Measurements from ENCODE around the gene SCN10A. TPM values are rescaled to one million over a fixed set of nuclear protein-coding genes. Genes with fewer than 3 reads are reported as not detected.

Gene SCN10A
- total and polyA plus RNA-seq, 2 of the 13 experiments (the other 11 are each of a cell fraction or from before 2014, with no cell fraction given), result not detected

DNA sequence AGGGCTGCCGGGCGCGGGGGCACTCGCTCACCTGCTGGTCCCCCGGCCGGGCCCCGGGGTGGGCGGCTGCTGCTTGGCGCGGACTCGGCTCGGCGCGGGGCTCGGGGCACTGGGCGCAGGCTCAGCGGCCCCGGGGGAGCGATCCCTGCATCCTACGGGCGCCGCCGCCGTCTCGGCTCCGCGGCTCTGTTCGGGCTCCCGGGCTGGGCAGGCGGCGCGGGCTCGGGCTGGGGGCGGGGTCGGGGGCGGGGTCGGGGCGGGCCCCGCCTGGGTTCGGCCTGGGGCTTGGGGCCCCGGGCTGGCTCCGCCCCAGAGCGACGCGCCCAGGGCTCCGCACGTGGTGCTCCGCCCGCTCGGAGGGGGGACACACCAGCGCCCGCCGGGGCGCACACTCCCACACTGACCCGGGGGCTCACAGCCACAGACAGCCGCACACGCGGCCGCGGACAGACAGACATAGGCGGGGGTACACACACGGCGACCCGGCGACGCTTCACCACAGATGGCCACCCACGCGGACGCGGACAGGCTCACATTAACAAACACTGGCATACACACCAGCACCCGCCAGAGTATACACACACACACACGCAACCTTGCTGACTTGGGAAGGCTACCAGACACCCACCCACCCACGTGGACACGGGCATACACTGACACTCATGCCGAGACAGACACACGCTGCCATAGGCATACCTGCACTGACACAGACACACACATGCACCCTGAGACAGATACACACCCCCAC lies 166.3 kb downstream of the SCN10A start, which contains the start of gene SCN5A (continued):
- peak; percentile 85 for TF ChIP-seq ARNTL (CRISPR knock-in tag; IDR thresholded peaks at IDR 0.05)
- no peak for TF ChIP-seq ZNF143 (CRISPR knock-in tag; IDR thresholded peaks at IDR 0.05)
- TF ChIP-seq, protein P1, sequence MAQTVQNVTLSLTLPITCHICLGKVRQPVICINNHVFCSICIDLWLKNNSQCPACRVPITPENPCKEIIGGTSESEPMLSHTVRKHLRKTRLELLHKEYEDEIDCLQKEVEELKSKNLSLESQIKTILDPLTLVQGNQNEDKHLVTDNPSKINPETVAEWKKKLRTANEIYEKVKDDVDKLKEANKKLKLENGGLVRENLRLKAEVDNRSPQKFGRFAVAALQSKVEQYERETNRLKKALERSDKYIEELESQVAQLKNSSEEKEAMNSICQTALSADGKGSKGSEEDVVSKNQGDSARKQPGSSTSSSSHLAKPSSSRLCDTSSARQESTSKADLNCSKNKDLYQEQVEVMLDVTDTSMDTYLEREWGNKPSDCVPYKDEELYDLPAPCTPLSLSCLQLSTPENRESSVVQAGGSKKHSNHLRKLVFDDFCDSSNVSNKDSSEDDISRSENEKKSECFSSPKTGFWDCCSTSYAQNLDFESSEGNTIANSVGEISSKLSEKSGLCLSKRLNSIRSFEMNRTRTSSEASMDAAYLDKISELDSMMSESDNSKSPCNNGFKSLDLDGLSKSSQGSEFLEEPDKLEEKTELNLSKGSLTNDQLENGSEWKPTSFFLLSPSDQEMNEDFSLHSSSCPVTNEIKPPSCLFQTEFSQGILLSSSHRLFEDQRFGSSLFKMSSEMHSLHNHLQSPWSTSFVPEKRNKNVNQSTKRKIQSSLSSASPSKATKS (CRISPR knock-in tag; IDR thresholded peaks at IDR 0.05), result no peak
- TF ChIP-seq, protein P2, sequence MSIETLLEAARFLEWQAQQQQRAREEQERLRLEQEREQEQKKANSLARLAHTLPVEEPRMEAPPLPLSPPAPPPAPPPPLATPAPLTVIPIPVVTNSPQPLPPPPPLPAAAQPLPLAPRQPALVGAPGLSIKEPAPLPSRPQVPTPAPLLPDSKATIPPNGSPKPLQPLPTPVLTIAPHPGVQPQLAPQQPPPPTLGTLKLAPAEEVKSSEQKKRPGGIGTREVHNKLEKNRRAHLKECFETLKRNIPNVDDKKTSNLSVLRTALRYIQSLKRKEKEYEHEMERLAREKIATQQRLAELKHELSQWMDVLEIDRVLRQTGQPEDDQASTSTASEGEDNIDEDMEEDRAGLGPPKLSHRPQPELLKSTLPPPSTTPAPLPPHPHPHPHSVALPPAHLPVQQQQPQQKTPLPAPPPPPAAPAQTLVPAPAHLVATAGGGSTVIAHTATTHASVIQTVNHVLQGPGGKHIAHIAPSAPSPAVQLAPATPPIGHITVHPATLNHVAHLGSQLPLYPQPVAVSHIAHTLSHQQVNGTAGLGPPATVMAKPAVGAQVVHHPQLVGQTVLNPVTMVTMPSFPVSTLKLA (IDR thresholded peaks at IDR 0.05), result 0 out of 2 replicates have a peak, but pooled peaks have one; percentile 16
- no peak for TF ChIP-seq ATRX (CRISPR knock-in tag; IDR thresholded peaks at IDR 0.05; ENCODE audit: borderline replicate concordance)
- no peak for TF ChIP-seq ZFP90 (CRISPR knock-in tag; IDR thresholded peaks at IDR 0.05; ENCODE audit: borderline replicate concordance)
- TF ChIP-seq, protein P3, sequence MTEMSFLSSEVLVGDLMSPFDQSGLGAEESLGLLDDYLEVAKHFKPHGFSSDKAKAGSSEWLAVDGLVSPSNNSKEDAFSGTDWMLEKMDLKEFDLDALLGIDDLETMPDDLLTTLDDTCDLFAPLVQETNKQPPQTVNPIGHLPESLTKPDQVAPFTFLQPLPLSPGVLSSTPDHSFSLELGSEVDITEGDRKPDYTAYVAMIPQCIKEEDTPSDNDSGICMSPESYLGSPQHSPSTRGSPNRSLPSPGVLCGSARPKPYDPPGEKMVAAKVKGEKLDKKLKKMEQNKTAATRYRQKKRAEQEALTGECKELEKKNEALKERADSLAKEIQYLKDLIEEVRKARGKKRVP (CRISPR knock-in tag; IDR thresholded peaks at IDR 0.05), result no peak
- 0 out of 2 replicates have a peak, but pooled peaks have one; percentile 62 for TF ChIP-seq ZNF678 (CRISPR knock-in tag; IDR thresholded peaks at IDR 0.05)
- no peak for TF ChIP-seq ZNF614 (CRISPR knock-in tag; IDR thresholded peaks at IDR 0.05; ENCODE audit: borderline replicate concordance)
- no peak for TF ChIP-seq SMAD9 (CRISPR knock-in tag; IDR thresholded peaks at IDR 0.05)
- TF ChIP-seq, protein P4, sequence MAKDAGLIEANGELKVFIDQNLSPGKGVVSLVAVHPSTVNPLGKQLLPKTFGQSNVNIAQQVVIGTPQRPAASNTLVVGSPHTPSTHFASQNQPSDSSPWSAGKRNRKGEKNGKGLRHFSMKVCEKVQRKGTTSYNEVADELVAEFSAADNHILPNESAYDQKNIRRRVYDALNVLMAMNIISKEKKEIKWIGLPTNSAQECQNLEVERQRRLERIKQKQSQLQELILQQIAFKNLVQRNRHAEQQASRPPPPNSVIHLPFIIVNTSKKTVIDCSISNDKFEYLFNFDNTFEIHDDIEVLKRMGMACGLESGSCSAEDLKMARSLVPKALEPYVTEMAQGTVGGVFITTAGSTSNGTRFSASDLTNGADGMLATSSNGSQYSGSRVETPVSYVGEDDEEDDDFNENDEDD (CRISPR knock-in tag; IDR thresholded peaks at IDR 0.05; ENCODE audit: borderline replicate concordance), result peak; percentile 31; the same call in 1 of the 2 replicates
- 0 out of 2 replicates have a peak, but pooled peaks have one; percentile 11 for TF ChIP-seq ZNF777 (CRISPR knock-in tag; IDR thresholded peaks at IDR 0.05)
- TF ChIP-seq, protein P5, sequence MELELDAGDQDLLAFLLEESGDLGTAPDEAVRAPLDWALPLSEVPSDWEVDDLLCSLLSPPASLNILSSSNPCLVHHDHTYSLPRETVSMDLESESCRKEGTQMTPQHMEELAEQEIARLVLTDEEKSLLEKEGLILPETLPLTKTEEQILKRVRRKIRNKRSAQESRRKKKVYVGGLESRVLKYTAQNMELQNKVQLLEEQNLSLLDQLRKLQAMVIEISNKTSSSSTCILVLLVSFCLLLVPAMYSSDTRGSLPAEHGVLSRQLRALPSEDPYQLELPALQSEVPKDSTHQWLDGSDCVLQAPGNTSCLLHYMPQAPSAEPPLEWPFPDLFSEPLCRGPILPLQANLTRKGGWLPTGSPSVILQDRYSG (CRISPR knock-in tag; IDR thresholded peaks at IDR 0.05), result no peak
- TF ChIP-seq RFXANK (CRISPR knock-in tag; IDR thresholded peaks at IDR 0.05), result no peak
- no peak for TF ChIP-seq ZNF17 (CRISPR knock-in tag; IDR thresholded peaks at IDR 0.05)
- TF ChIP-seq PLRG1 (conservative IDR thresholded peaks at IDR 0.05), result no peak
- TF ChIP-seq, protein P6, sequence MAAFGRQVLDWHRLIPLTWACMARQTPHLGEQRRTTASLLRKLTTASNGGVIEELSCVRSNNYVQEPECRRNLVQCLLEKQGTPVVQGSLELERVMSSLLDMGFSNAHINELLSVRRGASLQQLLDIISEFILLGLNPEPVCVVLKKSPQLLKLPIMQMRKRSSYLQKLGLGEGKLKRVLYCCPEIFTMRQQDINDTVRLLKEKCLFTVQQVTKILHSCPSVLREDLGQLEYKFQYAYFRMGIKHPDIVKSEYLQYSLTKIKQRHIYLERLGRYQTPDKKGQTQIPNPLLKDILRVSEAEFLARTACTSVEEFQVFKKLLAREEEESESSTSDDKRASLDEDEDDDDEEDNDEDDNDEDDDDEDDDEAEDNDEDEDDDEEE (CRISPR knock-in tag; IDR thresholded peaks at IDR 0.05), result no peak
- TF ChIP-seq, protein P7, sequence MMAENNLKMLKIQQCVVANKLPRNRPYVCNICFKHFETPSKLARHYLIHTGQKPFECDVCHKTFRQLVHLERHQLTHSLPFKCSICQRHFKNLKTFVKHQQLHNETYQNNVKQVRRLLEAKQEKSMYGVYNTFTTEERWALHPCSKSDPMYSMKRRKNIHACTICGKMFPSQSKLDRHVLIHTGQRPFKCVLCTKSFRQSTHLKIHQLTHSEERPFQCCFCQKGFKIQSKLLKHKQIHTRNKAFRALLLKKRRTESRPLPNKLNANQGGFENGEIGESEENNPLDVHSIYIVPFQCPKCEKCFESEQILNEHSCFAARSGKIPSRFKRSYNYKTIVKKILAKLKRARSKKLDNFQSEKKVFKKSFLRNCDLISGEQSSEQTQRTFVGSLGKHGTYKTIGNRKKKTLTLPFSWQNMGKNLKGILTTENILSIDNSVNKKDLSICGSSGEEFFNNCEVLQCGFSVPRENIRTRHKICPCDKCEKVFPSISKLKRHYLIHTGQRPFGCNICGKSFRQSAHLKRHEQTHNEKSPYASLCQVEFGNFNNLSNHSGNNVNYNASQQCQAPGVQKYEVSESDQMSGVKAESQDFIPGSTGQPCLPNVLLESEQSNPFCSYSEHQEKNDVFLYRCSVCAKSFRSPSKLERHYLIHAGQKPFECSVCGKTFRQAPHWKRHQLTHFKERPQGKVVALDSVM (CRISPR knock-in tag; IDR thresholded peaks at IDR 0.05), result no peak
- TF ChIP-seq POLR2AphosphoS2 (IDR thresholded peaks at IDR 0.05; ENCODE audit: low read depth, low read length), result no peak

Data from HepG2 (cell line).